HuH-7.5 (cell line): ENCODE results near the gene SOS2.

Source experiments
- DNase-seq: peaks from one replicate; pipeline ENCODE4 v3.0.0; 2011; ENCODE audit warnings: low spot score

Gene SOS2

DNA sequence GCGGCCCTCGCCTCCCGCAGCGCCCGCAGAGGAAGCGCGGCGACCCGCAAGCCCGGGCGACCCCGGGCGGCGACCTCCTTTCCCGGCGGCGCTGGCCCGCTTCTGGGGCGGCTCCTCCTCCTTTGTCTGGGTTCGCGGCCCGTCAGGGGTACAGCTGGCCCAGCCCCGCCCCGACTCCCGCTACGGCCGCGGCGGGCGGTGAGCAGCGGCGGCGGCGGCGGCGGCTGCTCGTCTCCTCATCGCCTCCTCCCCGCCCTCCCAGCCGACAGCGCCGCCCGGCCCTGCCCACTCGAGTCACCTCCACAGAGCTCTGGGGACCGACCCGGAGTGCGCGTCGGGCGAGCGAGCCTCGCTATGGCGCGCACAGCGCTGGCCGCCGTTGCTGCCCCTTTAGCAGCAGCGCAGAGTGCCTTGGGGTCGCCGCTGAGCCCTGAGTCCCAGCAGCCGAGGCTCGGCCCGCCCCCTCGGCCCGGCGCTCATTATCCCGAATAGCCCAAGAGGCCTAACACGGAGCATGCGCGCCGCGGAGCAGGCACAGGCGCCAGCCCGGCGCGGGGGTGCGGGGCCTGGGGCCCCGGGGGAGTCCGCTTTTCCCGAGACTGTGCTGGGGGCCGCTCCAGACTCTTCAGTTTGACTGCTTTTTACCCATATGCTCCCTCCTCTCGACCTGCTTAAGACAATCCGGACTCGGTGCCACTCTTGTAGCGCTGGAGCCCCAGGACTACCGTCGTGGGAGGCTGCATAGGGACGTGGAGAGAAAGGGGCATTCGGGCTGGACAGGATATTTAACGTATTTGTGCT, at the start of gene SOS2:
Gene SOS2, minus strand, starts transcription at position 104 of the 801 bp plus-strand sequence. CDS start 295 bp downstream, outside the sequence.
- peak; percentile 69 for DNase-seq

- no peak for DNase-seq
Measured at GRCh38 chr14:50272498-50272897, 41.1 kb upstream of the SOS2 start.

DNA sequence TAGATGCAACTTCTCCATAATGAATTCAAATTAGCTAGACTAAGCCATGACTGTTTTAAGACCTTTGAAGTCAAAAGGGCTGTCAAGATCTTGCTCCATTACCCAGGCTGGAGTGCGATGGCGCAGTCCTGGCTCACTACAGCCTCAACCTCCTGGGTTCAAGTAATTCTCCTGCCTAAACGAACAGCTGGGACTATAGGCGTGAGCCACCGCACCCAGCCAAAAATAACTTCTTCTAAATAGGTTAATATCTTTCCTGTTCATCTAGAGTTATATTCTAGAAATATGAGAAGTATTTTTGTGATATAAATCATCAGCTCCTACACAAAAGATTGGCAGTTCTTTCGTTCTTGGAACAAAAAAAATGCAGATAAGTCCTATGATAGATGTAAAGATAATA, 39.6 kb upstream of the SOS2 start:
- DNase-seq: no peak

- no peak for DNase-seq
Measured at GRCh38 chr14:50265029-50265428, 33.7 kb upstream of the SOS2 start.

DNA sequence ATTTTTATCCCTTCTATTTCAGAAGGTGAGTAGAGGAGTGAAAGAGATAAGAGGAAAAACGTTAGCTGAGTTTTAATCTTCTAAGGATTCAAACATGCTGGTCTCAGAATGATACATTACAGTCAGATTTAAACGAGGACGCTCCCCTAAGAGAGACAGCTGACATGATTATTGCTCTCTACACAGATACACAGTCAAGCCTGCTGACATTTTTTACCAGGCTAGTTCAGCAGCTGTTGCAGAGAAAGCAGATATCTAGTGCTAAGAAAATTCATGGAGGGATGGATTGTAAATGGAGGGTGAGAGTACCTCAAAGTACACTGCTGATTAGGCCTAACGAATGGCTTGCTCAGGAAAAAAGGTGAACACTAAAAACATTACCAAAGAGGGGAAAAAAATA, 31.9 kb upstream of the SOS2 start:
- DNase-seq: no peak

DNA sequence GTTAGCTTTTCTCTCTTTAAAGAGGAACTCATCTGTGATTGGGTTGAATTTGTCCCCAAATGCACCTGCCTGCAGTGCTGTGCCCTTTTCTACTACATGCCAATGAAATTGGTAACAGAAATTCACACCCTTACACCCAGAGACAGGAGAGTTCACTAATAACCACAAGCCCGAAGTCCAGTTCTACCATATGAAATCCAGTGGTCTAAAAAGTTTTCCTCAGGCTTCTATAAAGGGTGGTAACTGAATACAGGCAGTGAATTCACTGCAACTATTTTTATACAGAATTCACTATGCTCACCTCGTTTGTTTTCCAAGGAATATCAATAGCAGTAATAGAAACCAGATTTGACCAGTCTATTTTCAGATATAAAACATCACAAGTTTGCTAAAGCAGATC, 31.5 kb upstream of the SOS2 start:
- no peak for DNase-seq

GRCh38 chr14:50260511-50260910, 29.1 kb upstream of the SOS2 start:
- DNase-seq: peak; percentile 12

DNA sequence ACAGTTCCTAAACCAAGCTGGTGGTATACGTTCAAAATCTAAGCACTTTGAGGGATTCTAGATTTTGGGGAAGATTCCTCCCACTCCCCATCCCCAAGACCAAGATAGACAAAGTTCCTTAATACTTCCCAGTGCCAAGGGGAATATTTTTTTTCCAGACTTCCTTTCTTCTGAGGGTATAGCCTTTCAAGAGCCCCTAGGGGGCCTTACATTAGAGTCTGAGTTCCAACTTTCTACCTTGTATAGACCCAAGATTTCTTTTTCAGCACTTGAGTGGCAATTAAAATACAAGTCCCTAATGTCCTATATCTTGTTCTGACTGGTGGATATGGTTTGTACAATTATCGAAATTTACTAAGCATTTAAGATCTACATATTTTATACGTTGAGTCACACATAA, 28.7 kb upstream of the SOS2 start:
- no peak for DNase-seq

GRCh38 chr14:50257732-50258131, 26.4 kb upstream of the SOS2 start:
- DNase-seq: no peak

GRCh38 chr14:50254248-50254647, 22.9 kb upstream of the SOS2 start:
- DNase-seq: no peak

DNA sequence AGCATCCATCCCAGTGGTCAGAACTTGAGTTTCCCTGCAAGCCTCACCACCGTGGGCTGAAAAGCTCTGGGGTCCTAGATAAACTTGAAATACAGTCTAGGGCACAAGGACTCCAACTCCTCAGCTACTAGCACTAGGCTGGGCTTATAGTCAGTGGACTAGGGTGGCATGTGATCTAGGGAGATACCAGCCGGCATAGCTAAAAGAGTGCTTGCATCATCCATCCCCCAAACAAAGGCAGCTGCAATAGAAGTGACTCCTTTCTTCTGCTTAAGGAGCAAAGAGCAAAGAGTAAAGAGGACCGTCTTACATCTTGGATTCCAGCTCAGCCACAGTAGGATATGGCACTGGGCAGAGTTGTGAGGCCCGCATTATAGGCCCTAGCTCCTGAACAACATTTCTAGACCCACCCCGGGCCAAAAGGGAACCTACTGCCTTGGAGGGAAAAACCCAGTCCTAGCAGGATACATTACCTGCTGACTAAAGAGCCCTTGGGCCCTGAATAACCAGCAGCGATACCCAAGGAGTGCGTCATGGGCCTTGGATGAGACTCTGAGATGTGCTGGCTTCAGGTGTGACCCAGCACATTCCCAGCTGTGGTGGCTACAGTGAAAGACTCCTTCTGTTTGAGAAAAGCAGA, 17.9 kb upstream of the SOS2 start:
- no peak for DNase-seq

- no peak for DNase-seq
Measured at GRCh38 chr14:50247245-50247644, 15.9 kb upstream of the SOS2 start.

- DNase-seq: no peak
Measured at GRCh38 chr14:50242566-50243310, 11.4 kb upstream of the SOS2 start.

- DNase-seq: no peak
Measured at GRCh38 chr14:50242096-50242495, 10.7 kb upstream of the SOS2 start.

DNA sequence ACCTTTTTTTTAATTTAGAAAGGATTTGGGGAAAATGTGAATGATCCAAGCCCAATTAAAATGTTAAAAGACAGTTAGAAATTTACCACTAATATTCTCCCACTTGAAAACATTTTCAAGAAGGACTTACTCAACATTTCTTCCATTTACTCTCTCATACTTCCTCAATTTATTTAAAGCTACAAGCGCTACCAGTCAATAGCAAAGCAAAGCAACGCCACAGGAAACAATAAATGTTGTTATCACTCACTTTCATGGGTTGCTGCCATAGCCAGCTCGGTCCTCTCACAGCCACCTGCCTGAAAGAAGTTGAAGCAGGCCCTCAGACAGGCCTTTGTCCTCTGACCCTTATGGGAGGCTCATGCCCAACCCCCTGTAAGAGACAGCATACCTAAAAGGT, 6.0 kb upstream of the SOS2 start:
- no peak for DNase-seq

DNA sequence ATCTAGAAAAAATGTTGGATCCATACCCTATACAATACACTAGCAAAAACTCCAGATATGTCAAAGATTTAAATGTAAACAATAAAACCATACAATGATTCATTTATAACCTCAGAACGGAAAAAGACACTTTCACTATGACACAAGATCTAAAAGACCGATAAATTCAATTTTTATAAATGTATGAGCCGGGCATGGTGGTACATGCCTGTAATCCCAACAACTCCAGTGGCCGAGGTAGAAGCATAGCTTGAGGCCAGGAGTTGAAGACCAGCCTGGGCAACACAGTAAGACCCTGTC, 2.5 kb upstream of the SOS2 start:
- DNase-seq: no peak

DNA sequence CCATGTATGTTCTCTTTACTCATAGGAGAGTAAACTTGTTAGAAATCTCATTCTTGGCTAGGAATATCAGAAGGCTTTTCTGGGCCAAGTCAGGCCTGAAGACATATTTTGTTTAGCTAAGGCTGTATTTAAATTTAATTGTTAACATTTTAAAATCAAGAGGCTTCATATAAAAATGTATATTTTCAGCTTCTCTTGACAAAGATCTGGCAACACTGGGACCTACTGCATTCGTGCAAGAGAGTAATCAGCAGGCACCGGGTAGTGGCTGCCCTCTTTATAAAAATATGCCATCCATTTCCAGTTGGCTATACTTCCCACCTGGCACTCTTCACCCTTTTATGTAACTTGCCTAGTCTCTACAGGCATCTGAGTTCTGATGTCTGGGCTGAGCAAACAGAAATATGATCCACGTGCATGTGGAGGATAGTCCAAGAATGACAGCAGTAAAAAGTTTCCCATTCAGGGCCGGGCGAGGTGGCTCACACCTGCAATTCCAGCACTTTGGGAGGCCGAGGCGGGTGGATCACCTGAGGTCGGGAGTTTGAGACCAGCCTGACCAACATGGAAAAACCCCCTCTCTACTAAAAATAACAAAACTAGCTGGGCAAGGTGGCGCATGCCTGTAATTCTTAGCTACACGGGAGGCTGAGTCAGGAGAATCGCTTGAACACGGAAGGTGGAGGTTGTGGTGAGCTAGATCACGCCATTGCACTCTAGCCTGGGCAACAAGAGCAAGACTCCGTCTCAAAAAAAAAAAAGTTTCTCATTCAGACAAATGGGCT, 2.0 kb upstream of the SOS2 start:
- DNase-seq: no peak

- peak; percentile 15 for DNase-seq
Measured at GRCh38 chr14:50232276-50232642, 881 bp upstream of the SOS2 start.

DNA sequence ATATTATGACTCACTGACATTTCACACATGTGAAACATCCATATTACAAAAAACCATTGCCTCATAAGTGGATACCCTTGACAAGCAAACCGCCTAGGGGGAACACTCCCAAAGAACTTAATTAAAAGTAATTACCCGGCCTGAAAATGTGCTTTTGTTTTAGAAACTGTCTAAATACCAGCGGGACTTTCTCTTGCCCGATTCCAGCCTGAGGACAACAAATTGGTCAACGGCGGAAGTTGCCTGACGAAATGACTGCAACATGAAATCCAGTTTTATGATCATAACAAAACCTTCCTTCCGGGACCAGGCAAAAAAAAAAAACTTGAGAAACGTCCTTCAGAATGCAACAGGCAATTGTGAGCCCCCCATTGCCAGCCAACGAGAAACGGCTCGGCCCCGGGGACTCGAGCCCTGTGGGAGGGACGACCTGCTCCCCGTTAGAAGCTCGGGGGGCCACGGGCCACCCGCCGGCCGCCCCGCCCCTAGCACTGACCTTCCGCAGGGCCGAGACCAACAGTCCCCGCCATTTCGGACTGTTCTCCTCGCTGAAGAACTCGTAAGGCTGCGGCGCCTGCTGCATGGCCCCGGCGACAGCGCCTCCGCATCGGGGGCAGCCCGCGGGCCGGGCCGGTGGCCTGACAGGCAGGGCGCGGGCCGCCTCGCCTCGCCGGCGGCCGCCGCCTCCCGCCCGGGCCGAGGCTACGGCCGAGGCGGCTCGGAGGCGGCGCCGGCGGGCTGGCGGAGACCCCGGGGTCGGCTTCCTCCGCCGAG, 490 bp downstream of the SOS2 start:
- DNase-seq: peak; percentile 12

- DNase-seq: no peak
Measured at GRCh38 chr14:50230401-50230700, 1.0 kb downstream of the SOS2 start.

DNA sequence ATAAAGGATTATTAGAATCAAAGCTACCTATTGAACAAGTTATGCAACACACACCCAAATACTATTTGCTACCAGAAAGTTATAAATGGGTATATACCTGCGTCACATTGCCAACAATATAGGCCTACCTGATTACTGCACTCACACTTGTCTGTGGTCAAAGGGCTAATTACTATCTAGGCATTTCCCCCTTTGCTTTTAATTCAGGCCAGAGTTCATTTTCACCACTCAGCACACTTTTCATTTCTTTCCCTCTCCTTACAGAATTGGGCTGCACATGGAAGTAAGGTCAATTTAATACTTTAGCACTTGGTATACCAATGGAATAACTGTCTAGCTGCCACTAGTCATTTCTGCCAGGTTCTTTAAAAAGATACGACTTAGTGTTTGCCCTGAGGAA, 1.7 kb downstream of the SOS2 start:
- no peak for DNase-seq

GRCh38 chr14:50228313-50228712, 3.1 kb downstream of the SOS2 start:
- DNase-seq: no peak
